Activated T-helper 1 cell treated with anti-CD3 and anti-CD28 coated beads, Interleukin-12 subunit alpha, Interleukin-12 subunit beta, Interleukin-2, Interleukin-4 antibody, amounts not matched to agents 30 ng/mL and 10 ng/mL and 1 ng/mL, durations not matched to agents 14 hours and 24 hours and 36 hours (primary cell): ENCODE results near the gene CNTN5. TPM values are rescaled to one million over a fixed set of nuclear protein-coding genes. Genes with fewer than 3 reads are reported as not detected.

Experiments used
- DNase-seq: peaks from one replicate; pipeline ENCODE4 v3.0.0; 2021; ENCODE audit warnings: low spot score
- H3K27ac Mint-ChIP-seq: one replicate; pipeline ENCODE4 v1.8.0; 2021; ENCODE audit warnings: mild to moderate bottlenecking, mixed read lengths
- H3K27me3 Mint-ChIP-seq: one replicate; pipeline ENCODE4 v1.8.0; 2022; ENCODE audit warnings: mild to moderate bottlenecking, moderate library complexity, mixed read lengths; ENCODE audit not compliant: insufficient read depth
- H3K36me3 Mint-ChIP-seq: one replicate; pipeline ENCODE4 v1.8.0; 2021; ENCODE audit warnings: low read depth, mixed read lengths
- H3K4me1 Mint-ChIP-seq: one replicate; pipeline ENCODE4 v1.8.0; 2021; ENCODE audit warnings: low read depth, mixed read lengths
- H3K4me3 Mint-ChIP-seq: one replicate; pipeline ENCODE4 v1.8.0; 2021; ENCODE audit warnings: mild to moderate bottlenecking, moderate library complexity, mixed read lengths
- H3K9me3 Mint-ChIP-seq: one replicate; pipeline ENCODE4 v1.8.0; 2021; ENCODE audit warnings: mixed read lengths
- intact Hi-C: fragments of 100-400 bp; cut with micrococcal nuclease; formaldehyde crosslinking; loops from one replicate; pipeline ENCODE4 v1.15.1; 2024
- total RNA-seq: library from RNA; stranded (reverse); gene quantifications from 2 replicates; pipeline ENCODE4 v1.2.3, GENCODE V29; 2022

Gene CNTN5
- total RNA-seq, 1 donor from 2014 or later, result not detected

DNA sequence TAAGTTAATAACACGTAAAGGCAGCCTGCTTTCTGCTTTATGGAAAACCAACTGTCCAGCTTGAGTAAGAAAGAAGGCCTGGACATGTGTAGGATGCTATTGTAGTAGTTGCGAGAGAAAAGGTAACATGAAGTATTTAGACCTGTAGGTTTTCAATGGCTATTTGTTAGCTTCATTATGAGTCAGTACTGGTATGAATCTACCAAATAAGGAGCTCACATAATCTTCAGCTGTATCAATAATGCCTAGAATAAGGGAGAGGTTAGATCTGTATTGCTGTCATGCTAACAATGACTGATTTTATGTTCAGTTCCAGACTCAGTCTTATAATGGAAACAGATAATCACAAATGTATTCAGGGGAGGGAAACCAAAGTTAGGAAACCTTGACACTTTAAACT is 550.3 kb downstream of the CNTN5 start:
- intact Hi-C loops, result no loop called here
- Mint-ChIP-seq H3K4me1 (no peaks in the 10 kb centered on the region), H3K27ac (no peak overlapping the region), H3K9me3 (peaks cover 7% of the 10 kb centered on the region), H3K4me3 (no peak overlapping the region), H3K36me3 (no peaks in the 10 kb centered on the region), H3K27me3 (no peaks in the 10 kb centered on the region)
- DNase-seq, result no peak

DNA sequence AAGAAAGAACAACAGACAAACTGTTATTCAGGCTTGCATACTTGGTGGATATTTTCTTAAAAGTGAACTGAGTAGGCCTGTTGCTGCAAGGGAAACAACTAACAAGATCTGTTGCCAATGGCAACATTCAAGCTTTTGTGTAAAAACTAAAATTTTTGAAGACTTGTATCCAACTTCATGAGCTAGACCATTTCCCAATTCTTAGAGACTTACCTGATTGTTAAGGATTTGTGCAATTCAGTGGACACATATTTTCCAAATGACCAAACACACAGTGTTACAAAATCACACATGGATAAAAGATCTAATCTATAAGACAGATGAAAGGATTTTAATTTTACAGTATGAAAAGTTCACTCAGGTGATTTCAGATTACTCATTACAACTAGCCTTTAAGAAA is 564.1 kb downstream of the CNTN5 start:
- Mint-ChIP-seq H3K9me3 (peaks cover 14% of the 10 kb centered on the region), H3K27me3 (no peaks in the 10 kb centered on the region), H3K36me3 (no peaks in the 10 kb centered on the region), H3K4me1 (no peaks in the 10 kb centered on the region), H3K4me3 (no peak overlapping the region), H3K27ac (no peak overlapping the region)
- no peak for DNase-seq
- intact Hi-C loops, result no loop called here

DNA sequence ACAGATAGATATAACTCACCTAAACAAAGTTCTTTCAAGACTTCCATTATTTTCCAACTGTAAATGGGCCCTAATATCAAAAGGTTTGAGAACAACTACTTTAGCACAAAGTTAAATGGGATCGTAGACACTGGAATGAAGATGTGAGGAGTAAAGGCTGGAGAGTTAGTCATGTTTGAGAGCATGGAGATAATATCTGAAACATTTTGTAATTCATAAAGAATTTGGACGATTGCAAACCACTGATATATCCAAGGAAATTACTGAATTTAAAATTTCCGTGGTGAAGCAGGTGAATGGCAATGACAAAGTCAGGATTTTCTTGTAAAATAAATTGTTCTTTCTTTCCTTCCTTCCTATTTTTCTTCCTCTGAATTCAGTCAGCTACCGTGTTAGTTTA is 564.9 kb downstream of the CNTN5 start:
- Mint-ChIP-seq H3K27me3 (no peaks in the 10 kb centered on the region), H3K36me3 (no peaks in the 10 kb centered on the region), H3K27ac (no peak overlapping the region), H3K9me3 (peaks cover 14% of the 10 kb centered on the region), H3K4me1 (no peaks in the 10 kb centered on the region), H3K4me3 (no peak overlapping the region)
- intact Hi-C loops, result no loop called here
- no peak for DNase-seq

DNA sequence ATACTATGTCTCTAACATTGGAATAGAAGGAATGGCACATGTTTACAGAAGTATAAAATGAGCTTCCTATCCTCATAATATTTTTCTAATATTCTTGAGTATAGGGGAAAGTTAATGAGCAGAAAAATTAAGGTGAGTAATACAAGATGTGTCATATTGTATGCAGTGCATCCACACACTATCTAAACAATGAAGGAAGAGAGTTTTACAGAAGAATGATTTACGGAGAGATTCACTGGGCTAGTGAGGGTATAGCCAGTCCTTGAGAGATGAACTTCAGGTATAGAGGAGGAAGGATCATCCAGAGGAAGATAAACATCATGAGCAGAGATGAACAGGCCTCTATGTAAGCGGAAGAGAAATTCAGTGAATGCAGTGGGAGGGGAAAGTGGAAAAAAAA is 569.0 kb downstream of the CNTN5 start:
- Mint-ChIP-seq H3K27me3 (no peaks in the 10 kb centered on the region), H3K36me3 (no peaks in the 10 kb centered on the region), H3K4me1 (no peaks in the 10 kb centered on the region), H3K4me3 (no peak overlapping the region), H3K27ac (no peak overlapping the region), H3K9me3 (peaks cover 10% of the 10 kb centered on the region)
- DNase-seq, result no peak
- intact Hi-C loops, result no loop called here

DNA sequence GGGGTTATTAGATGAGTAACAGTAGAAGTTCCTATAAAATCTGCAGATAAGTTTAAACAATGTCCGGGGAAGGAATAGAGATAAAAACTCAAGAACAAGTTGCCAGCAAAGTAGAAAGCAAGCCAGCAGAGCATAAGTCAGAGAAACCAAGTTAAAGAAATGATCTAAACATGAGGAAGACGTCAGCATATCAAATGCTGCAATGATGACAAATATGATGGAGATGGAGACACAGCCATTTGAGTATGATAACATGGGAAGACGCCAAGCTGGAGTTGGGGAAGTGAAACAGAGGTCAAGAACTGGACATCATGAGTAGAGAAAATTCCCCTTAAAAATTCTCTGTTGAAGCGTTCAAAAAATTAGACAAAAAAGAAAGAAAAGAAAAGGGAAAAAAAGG is 571.5 kb downstream of the CNTN5 start:
- no peaks in the 10 kb centered on the region for H3K4me1 Mint-ChIP-seq
- no peak for DNase-seq
- no peaks in the 10 kb centered on the region for H3K36me3 Mint-ChIP-seq
- H3K27me3 Mint-ChIP-seq, result no peaks in the 10 kb centered on the region
- intact Hi-C loops, result no loop called here
- no peak overlapping the region for H3K4me3 Mint-ChIP-seq
- H3K9me3 Mint-ChIP-seq, result peaks cover 5% of the 10 kb centered on the region
- H3K27ac Mint-ChIP-seq, result no peak overlapping the region

DNA sequence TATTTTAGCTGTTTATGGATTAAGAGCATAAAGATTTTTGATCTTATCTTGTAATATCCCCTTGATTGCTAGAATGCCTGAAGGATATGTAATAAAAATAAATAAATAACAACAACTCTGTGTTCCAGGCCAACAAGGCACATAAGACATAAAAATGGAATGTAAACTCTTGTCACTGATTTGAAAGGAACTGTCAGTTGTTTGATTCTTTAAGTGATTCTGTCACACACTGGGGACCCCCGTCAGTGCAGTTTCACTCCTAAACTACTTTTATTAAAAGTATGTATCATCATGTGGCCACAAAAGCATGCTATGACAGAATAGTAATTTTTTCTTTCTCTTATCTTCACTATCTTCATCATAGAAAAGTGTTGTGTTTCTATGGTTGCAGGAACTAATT is 572.4 kb downstream of the CNTN5 start:
- intact Hi-C loops, result no loop called here
- Mint-ChIP-seq H3K27ac (no peak overlapping the region), H3K27me3 (no peaks in the 10 kb centered on the region)

DNA sequence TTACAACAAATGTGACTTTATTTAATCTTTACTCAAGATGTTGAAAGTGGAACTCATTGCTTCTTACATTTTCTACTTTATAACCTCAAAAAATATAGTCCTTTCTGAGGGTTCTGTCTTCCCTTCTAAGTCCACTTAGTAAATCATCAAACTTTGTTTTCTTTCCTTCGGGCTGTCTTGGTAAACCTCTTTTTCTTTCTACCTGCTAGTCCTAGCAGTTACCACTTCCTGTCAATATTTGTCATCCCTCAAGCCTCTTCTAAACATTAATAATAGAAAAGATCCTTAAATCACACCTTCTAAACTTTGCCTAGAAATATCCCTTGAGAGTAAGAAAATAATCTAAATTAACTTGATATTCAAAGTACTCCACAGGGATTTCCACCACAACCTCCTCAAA is 580.4 kb downstream of the CNTN5 start:
- intact Hi-C loops, result no loop called here
- no peaks in the 10 kb centered on the region for H3K27me3 Mint-ChIP-seq
- no peak overlapping the region for H3K27ac Mint-ChIP-seq
- no peaks in the 10 kb centered on the region for H3K36me3 Mint-ChIP-seq
- H3K9me3 Mint-ChIP-seq, result peaks cover 13% of the 10 kb centered on the region
- no peak overlapping the region for H3K4me3 Mint-ChIP-seq
- no peaks in the 10 kb centered on the region for H3K4me1 Mint-ChIP-seq
- DNase-seq, result no peak

More for the DNA sequence above, 572.4 kb downstream of the CNTN5 start:
- Mint-ChIP-seq H3K4me1 (no peaks in the 10 kb centered on the region), H3K4me3 (no peak overlapping the region), H3K9me3 (peaks cover 5% of the 10 kb centered on the region), H3K36me3 (no peaks in the 10 kb centered on the region)
- DNase-seq, result no peak

DNA sequence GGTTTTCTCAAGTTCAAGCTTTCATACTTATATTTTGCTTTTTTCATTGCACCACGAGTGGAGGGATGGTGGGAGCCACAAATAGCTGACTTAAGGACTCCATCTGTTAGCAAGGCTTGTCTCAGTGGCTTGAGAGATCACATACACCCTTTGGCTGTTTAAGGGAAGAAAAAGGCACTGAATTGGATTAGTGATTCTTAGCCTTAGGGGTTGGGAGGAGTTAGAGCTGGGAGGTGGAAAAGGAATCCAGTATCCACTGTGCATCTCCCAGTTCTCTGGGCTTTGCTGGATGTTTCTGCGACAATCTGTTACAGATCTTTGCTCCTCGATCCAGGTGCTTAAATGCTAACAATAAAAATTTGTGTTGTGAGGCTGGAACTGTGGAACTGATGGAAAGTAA is 593.6 kb downstream of the CNTN5 start:
- no peak for DNase-seq
- no peaks in the 10 kb centered on the region for H3K27me3 Mint-ChIP-seq

DNA sequence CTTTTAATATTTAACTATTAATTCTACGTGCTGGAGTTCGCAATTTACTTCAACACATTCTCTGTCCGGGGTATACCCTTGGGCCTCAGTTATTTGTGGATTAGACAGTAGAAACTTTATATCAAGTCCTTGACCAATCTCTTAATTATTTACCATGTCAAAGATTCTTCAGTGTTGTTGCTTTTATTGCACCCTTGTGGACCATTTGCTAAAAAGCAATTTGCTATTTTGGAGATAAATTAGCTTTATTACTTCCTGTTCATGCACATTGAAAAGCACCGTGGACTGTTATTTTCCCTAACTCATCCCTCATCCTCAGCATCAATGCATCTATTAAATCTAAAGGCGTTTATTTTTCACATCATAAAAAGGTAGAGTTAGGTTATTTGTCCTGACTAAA is 609.9 kb downstream of the CNTN5 start:
- DNase-seq, result no peak
- Mint-ChIP-seq H3K9me3 (peaks cover 9% of the 10 kb centered on the region), H3K27me3 (no peaks in the 10 kb centered on the region), H3K4me3 (no peak overlapping the region), H3K36me3 (no peaks in the 10 kb centered on the region), H3K4me1 (no peaks in the 10 kb centered on the region), H3K27ac (no peak overlapping the region)
- intact Hi-C loops, result no loop called here

More for the DNA sequence above, 593.6 kb downstream of the CNTN5 start:
- H3K27ac Mint-ChIP-seq, result no peak overlapping the region
- no peaks in the 10 kb centered on the region for H3K4me1 Mint-ChIP-seq
- no peaks in the 10 kb centered on the region for H3K36me3 Mint-ChIP-seq
- intact Hi-C loops, result no loop called here
- H3K9me3 Mint-ChIP-seq, result peaks cover 7% of the 10 kb centered on the region
- H3K4me3 Mint-ChIP-seq, result no peak overlapping the region

DNA sequence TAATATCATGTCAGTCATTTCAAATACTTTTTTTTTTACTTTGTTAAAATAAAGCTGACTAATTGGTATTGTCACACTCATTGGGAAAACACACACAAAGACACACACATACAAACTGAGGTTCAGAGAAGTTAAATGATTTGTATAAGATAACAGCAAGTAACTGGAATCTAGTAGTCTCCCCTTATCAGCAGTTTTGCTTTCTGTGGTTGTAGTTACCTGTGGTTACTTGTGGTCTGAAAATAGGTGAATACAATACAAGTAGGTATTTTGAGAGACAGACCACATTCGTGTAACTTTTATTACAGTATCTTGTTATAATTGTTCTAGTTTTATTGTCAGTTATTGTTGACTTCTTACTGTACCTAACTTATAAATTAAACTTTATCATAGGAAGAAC is 610.9 kb downstream of the CNTN5 start:
- no peaks in the 10 kb centered on the region for H3K27me3 Mint-ChIP-seq
- no peaks in the 10 kb centered on the region for H3K36me3 Mint-ChIP-seq
- intact Hi-C loops, result no loop called here
- DNase-seq, result no peak
- H3K27ac Mint-ChIP-seq, result no peak overlapping the region
- peaks cover 9% of the 10 kb centered on the region for H3K9me3 Mint-ChIP-seq
- no peaks in the 10 kb centered on the region for H3K4me1 Mint-ChIP-seq
- no peak overlapping the region for H3K4me3 Mint-ChIP-seq

DNA sequence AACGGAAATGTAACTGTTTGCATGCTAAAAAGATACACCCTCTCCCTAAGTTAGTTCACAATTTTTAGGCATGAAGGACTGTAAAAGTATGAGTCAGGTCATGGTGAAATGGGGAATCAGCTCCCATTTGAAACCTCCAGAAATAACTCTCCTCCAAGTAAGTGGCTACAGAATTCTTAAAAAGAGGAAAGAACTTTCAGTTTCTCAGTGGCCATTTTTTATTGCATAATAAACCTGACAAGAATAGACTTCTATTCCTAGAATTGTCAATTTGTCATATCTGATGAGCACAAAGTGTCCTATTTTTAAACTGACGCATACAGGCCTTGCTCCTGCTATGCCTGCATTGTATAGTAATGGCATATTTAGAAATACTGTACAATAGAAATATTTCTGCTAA is 612.2 kb downstream of the CNTN5 start:
- Mint-ChIP-seq H3K9me3 (peaks cover 13% of the 10 kb centered on the region), H3K36me3 (no peaks in the 10 kb centered on the region), H3K27me3 (no peaks in the 10 kb centered on the region), H3K4me1 (no peaks in the 10 kb centered on the region), H3K4me3 (no peak overlapping the region), H3K27ac (no peak overlapping the region)
- intact Hi-C loops, result no loop called here
- DNase-seq, result no peak

DNA sequence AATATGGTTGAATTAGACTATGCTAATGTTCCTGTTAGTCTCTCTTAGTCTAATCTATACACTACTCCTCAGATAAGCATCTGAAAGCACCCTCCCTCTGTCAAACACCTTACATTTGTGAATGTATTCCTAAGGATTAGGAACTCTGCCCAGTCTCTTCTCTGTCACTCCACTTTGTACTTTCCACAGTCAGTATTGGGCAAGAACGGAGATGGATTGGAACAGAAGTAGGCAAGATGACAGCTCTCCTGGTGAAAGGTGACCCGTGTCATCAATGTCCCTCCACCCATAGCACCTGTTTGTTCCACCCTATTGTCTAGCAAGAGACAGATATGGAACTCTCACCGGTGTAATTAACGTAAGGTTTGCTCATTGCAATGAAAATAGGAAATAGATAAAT is 613.8 kb downstream of the CNTN5 start:
- DNase-seq, result no peak
- intact Hi-C loops, result no loop called here
- no peaks in the 10 kb centered on the region for H3K4me1 Mint-ChIP-seq
- peaks cover 13% of the 10 kb centered on the region for H3K9me3 Mint-ChIP-seq
- no peaks in the 10 kb centered on the region for H3K36me3 Mint-ChIP-seq
- no peak overlapping the region for H3K27ac Mint-ChIP-seq
- no peak overlapping the region for H3K4me3 Mint-ChIP-seq
- no peaks in the 10 kb centered on the region for H3K27me3 Mint-ChIP-seq

DNA sequence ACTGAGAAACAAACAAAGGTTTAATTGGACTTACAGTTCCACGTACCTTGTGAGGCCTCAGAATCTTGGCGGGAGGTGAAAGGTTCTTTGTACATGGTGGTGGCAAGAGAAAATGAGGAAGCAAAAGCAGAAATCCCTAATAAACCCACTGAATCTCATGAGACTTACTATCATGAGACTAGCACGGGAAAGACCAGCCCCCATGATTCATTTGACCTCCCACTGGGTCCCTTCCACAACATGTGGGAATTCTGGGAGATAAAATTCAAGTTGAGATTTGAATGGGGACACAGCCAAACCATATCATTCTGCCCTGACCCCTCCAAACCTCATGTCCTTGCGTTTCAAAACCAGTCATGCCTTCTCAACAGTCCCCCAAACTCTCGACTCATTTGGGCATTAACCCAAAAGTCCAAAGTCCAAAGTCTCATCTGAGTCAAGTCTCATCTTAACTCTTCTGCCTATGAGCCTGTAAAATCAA is 617.4 kb downstream of the CNTN5 start:
- H3K9me3 Mint-ChIP-seq, result peaks cover 23% of the 10 kb centered on the region
- no peaks in the 10 kb centered on the region for H3K36me3 Mint-ChIP-seq
- no peaks in the 10 kb centered on the region for H3K27me3 Mint-ChIP-seq
- intact Hi-C loops, result no loop called here
- H3K4me3 Mint-ChIP-seq, result no peak overlapping the region
- no peak overlapping the region for H3K27ac Mint-ChIP-seq
- DNase-seq, result no peak
- H3K4me1 Mint-ChIP-seq, result no peaks in the 10 kb centered on the region

DNA sequence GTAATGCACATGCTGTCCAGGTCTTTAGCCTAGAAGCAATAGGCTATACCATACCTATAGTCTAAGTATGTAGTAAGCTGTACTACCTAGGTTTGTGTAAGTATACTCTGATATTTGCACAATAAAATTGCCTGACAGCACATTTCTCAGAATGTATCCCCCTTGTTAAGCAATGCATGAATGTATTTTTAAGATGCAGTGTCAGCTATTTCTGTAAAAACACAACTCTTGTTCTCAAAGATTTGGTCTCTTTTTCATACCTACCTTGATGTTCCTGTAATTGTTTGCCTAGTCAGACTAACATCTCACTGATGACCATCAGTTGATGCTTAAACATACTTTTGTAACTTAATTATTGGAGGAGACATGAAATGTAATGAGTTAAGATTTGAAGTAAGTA is 619.9 kb downstream of the CNTN5 start:
- peaks cover 17% of the 10 kb centered on the region for H3K9me3 Mint-ChIP-seq
- no peak overlapping the region for H3K27ac Mint-ChIP-seq
- intact Hi-C loops, result no loop called here
- H3K27me3 Mint-ChIP-seq, result no peaks in the 10 kb centered on the region
- H3K4me1 Mint-ChIP-seq, result no peaks in the 10 kb centered on the region
- no peak for DNase-seq
- H3K4me3 Mint-ChIP-seq, result no peak overlapping the region
- no peaks in the 10 kb centered on the region for H3K36me3 Mint-ChIP-seq
